D721Med (cell line): ENCODE measurements around the gene CCDC24.

ENCODE experiments used
- DNase-seq: peaks from one replicate; pipeline ENCODE4 v3.0.0; 2011; ENCODE audit warnings: low spot score; ENCODE audit not compliant: insufficient read length
- FAIRE-seq: peaks from 2 replicates; lab custom pipeline; 2011; peaks lifted over from hg19 to GRCh38; lab: Jason Lieb, UNC
- TF ChIP-seq, protein P1 (sequence below): IDR thresholded peaks from 2 replicates; pipeline ENCODE4 v1.5.1; 2012; ENCODE audit warnings: mild to moderate bottlenecking, control low read depth; ENCODE audit not compliant: insufficient read depth; ENCODE audit errors: missing control alignments

Gene CCDC24

DNA sequence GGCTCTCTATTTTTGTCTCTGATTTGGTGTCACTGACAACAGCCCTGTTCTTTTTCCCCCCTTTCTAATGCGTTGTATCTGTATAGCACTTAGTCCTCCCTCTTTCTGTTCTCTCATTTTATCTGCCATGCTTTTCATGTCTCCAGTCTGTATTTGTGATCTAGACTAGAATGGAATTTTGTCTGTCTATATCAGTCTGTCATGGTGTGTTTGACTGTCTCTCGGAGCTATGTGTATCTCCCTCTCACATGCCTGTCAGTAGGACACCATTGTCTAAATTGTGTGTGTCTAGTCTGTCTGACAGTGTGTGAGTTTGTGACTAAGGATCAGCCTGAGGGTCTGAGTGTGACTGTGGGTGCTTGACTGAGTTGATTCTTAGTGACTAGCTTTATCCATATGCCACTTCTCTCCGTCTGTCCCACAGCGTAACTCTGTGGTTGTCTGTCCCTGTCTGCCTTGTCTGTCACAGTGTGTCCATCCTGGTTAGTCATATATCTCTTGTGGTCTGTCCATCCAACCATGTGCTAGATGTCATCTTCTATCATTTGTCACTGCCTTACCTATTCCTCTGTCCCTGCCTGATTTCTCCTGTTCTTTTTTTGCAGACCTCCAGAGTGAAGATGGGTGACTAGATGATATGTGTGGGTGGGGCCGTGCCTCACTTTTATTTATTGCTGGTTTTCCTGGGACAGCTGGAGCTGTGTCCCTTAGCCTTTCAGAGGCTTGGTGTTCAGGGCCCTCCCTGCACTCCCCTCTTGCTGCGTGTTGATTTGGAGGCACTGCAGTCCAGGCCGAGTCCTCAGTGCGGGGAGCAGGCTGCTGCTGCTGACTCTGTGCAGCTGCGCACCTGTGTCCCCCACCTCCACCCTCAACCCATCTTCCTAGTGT, 13.8 kb upstream of the CCDC24 start:
- no peak for FAIRE-seq
- DNase-seq = no peak
- TF ChIP-seq, protein P1, sequence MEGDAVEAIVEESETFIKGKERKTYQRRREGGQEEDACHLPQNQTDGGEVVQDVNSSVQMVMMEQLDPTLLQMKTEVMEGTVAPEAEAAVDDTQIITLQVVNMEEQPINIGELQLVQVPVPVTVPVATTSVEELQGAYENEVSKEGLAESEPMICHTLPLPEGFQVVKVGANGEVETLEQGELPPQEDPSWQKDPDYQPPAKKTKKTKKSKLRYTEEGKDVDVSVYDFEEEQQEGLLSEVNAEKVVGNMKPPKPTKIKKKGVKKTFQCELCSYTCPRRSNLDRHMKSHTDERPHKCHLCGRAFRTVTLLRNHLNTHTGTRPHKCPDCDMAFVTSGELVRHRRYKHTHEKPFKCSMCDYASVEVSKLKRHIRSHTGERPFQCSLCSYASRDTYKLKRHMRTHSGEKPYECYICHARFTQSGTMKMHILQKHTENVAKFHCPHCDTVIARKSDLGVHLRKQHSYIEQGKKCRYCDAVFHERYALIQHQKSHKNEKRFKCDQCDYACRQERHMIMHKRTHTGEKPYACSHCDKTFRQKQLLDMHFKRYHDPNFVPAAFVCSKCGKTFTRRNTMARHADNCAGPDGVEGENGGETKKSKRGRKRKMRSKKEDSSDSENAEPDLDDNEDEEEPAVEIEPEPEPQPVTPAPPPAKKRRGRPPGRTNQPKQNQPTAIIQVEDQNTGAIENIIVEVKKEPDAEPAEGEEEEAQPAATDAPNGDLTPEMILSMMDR = no peak

DNA sequence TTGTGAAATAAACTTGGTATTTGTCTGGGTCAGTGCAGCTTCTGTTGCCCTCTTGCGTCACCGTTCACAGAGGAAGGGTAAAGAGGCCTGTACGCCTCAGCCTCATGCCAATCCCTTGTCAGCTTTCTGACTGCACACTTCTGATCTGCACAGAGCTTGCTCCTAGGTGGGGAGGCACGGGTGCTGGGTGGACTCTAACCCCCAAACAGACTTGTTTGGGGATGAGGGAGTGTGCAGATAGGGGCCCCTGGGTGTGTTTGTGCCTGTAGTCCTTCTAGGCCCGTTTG, 13.2 kb upstream of the CCDC24 start:
- no peak for DNase-seq
- TF ChIP-seq, protein P1 = no peak
- no peak for FAIRE-seq

DNA sequence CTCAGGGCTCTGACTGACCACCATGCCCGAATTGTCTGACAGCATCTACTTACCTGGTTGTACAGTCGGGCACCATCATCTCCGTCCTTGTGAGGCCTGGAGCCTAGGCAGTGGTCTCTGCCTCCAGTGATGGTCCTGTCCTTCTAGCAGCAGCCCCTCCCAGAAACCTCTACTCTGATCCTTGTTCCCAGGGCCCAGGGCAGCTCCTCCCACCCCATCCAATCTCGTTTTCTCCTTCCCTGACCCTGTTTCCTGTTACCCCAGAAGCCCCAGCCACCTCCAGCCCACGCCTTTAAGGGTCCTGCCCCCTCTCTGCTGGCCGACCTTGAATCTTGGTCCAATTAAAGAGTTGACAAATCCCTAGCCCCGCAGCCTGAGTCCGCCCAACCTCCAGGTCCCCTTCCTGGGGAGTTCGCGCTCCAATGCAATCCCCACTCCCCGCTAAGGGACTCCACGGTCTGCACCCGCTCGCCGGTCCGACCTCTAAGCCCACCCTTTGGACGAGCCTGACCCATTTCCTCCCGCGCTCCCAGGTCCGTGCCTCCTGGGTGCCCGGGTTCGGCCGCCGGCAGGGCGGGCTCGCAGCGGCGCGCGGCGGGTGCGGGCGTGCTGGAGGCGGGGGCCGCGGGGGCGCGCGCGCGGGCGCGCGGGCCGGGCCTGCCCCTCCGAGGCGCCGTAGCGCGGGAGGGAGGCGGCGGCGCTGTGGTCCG, 12.7 kb upstream of the CCDC24 start, which contains the start of gene B4GALT2:
B4GALT2 (plus strand) TSS at position 660 of the 710 bp plus-strand sequence. CDS start 1,951 bp downstream, outside the sequence.
- DNase-seq = peak; percentile 97
- TF ChIP-seq, protein P1 = no peak
- FAIRE-seq = no peak

DNA sequence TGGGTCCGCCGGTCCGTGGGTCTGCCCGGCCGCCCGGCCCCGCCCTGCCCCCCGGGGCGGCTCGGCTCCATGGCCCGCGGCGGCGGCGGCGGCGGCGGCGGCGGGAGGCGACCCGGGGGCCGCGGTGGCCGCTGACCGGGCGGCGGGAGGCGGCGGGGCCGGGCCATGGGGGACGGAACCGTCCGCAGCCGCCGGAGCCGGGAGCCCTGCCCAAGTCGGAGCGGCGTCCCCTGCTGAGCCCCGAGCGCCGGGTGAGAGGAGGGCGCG, 12.2 kb upstream of the CCDC24 start:
- TF ChIP-seq, protein P1 = no peak
- DNase-seq (no peak), FAIRE-seq (no peak)

DNA sequence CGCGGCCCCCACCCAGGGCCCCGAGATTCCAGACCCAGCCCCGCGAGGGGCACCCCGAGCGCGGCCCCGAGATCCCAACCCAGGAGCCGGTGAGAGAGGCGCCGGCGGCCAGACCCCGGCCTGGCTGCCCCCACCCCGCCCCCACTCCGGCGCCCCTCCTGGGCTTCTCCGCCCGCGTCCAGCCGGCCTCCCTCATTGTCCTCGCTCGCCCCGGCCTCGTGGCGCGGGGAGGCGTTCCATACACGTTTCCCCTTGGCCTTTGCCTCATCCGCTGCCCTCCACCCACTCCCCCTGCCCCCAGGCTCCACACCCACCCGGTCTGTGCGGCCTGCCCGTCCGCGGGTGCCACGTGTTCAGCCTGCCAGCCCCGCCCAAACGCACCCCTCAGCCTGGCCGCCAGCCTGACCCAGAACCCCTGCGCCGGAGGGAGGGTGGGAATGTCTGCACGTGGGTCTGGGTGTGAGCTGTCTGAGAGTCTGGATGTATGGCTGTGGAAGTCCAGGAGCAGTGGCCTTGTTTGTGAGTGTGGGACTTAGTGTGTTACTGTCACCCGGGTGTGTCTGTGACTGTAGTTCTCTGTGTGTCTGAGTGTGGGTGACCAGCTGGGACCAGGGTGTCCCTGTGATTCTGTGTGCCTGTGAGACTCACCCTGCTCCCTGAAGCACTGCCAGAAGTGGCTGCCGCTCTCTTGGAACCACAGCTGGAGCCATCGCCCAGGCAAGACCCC, 11.7 kb upstream of the CCDC24 start:
- DNase-seq (peak; percentile 48), FAIRE-seq (no peak)
- TF ChIP-seq, protein P1 = no peak

DNA sequence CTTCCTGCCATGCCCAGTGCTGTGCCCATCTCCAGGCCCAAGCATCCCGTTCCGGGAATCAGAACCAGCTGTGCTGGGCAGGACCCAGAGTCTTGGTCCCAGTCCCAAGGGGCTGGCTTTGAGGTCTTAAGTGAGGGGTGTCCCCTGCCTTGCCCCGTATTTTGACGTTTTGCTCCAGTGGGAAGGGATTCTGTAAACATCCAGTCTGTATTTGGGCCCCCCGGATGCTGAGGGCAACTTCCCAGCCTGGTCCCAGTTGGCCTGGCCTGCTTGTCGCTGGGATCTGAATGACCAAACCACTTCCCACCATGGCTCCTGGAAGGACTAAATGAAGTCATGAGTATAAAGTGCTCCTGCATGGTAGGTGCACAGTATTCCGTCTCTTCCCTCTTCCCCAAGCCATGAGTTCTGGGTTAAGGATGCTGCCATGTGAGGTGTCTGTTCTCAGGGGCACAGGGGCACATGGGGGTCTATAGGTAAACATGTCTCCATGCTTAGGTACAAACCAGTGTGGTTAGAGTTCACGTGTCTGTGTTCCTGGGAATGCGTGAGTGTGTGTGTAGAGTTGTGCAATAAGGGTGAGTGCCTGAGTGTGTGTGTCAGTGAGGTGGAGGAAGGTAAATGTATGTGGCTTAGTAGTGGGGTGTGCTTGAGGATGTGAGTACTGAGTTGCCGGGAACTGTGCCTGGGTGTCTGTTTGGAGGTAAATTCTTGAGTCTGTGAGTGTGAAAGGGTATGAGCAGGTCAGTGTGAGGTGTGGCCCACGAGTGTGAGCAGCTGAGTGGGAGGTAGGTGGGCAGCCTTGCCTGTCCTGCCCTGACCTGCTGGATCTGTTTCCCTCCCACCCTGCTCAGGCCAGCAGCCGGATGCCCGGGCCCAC, 10.9 kb upstream of the CCDC24 start:
- no peak for FAIRE-seq
- DNase-seq = no peak
- TF ChIP-seq, protein P1 = no peak
